Epithelial cell of proximal tubule (primary cell): Measurements from ENCODE around the gene CACNB4. TPM values are rescaled to one million over a fixed set of nuclear protein-coding genes. Genes with fewer than 3 reads are reported as not detected.

Experiments used
- DNase-seq: peaks from one replicate; pipeline ENCODE4 v3.0.0-alpha.2; 2011; ENCODE audit warnings: low read depth
- H3K4me3 ChIP-seq: 2 replicates; pipeline ENCODE4 v1.5.1; 2011; ENCODE audit warnings: low read depth, mild to moderate bottlenecking, low read length
- CTCF ChIP-seq: conservative IDR thresholded peaks from 2 replicates; pipeline ENCODE4 v1.5.1; 2012; ENCODE audit warnings: low read depth, mild to moderate bottlenecking, low read length
- total RNA-seq: library from RNA; depleted of rRNA; stranded (reverse); fragments of >200 nt; gene quantifications from 2 replicates; pipeline ENCODE4 v1.2.3, GENCODE V29; 2015

CACNB4 gene
- total RNA-seq, 1 donor from 2014 or later = 0.52 TPM

- DNase-seq = peak; percentile 56
- TF ChIP-seq CTCF = no peak
- no peak overlapping the region for H3K4me3 ChIP-seq
These were observed 247.1 kb downstream of the CACNB4 start for GRCh38 chr2:151851761-151852160.

GRCh38 chr2:151849413-151850010 is 249.3 kb downstream of the CACNB4 start:
- no peak for TF ChIP-seq CTCF
- no peak for DNase-seq
- no peak overlapping the region for H3K4me3 ChIP-seq

GRCh38 chr2:151845884-151846283 is 253.0 kb downstream of the CACNB4 start:
- H3K4me3 ChIP-seq = no peak overlapping the region
- TF ChIP-seq CTCF = no peak
- no peak for DNase-seq

- H3K4me3 ChIP-seq = no peak overlapping the region
- no peak for DNase-seq
- TF ChIP-seq CTCF = no peak
These were observed 253.4 kb downstream of the CACNB4 start for GRCh38 chr2:151845481-151845880.

GRCh38 chr2:151844211-151844896 is 254.5 kb downstream of the CACNB4 start:
- TF ChIP-seq CTCF = no peak
- DNase-seq = no peak
- H3K4me3 ChIP-seq = no peak overlapping the region

- TF ChIP-seq CTCF = no peak
- no peak overlapping the region for H3K4me3 ChIP-seq
- DNase-seq = no peak
These were observed 255.2 kb downstream of the CACNB4 start for GRCh38 chr2:151843691-151844061.
